Trophoblast cell (in vitro differentiated cells and primary cell): Measurements from ENCODE around the gene HNMT.
"Not testable (repeated sequence)": the region's sequence is repeated elsewhere in the genome, so short reads cannot be mapped to it uniquely, and the experiment has no call there.

Source experiments
- DNase-seq, 2 donors: peaks; one replicate each; pipeline ENCODE4 v3.0.0-alpha.2; 2016
- H2AFZ ChIP-seq: 2 replicates; pipeline ENCODE4 v1.6.1; 2013; ENCODE audit warnings: low read length, moderate library complexity, mild to moderate bottlenecking; ENCODE audit not compliant: insufficient read depth, poor library complexity
- H2AK5ac ChIP-seq: 2 replicates; pipeline ENCODE4 v1.6.1; 2013; ENCODE audit warnings: mild to moderate bottlenecking, low read length
- H2BK120ac ChIP-seq: 2 replicates; pipeline ENCODE4 v1.6.1; 2013; ENCODE audit warnings: low read length, mild to moderate bottlenecking, moderate library complexity; ENCODE audit not compliant: insufficient read depth, poor library complexity
- H2BK12ac ChIP-seq: 2 replicates; pipeline ENCODE4 v1.6.1; 2013; ENCODE audit warnings: mild to moderate bottlenecking, low read length, moderate library complexity
- H2BK5ac ChIP-seq: 2 replicates; pipeline ENCODE4 v1.6.1; 2013; ENCODE audit warnings: low read length, low read depth, moderate library complexity, mild to moderate bottlenecking; ENCODE audit not compliant: poor library complexity
- H3K14ac ChIP-seq: 2 replicates; pipeline ENCODE4 v1.6.1; 2013; ENCODE audit warnings: mild to moderate bottlenecking, low read length
- H3K18ac ChIP-seq: 2 replicates; pipeline ENCODE4 v1.6.1; 2013; ENCODE audit warnings: mild to moderate bottlenecking, low read length
- H3K23ac ChIP-seq: 2 replicates; pipeline ENCODE4 v1.6.1; 2013; ENCODE audit warnings: low read length
- H3K27ac ChIP-seq: 2 replicates; pipeline ENCODE4 v1.5.1; 2013; ENCODE audit warnings: low read depth, mild to moderate bottlenecking, inconsistent platforms, low read length, moderate library complexity
- H3K27me3 ChIP-seq: 2 replicates; pipeline ENCODE4 v1.6.1; 2013; ENCODE audit warnings: inconsistent platforms, mild to moderate bottlenecking, low read length, moderate library complexity; ENCODE audit not compliant: insufficient read depth
- H3K36me3 ChIP-seq, 2 experiments: 1 replicate in 1 of 2; 2 replicates in 1 of 2; pipeline ENCODE4 v1.6.1; 2013; ENCODE audit warnings: low read length in 2 of 2, mild to moderate bottlenecking in 2 of 2, moderate library complexity in 1 of 2; ENCODE audit not compliant: insufficient read depth in 2 of 2, control insufficient read depth in 1 of 2
- H3K4ac ChIP-seq: 2 replicates; pipeline ENCODE4 v1.6.1; 2013; ENCODE audit warnings: low read depth, mild to moderate bottlenecking, low read length, moderate library complexity
- H3K4me1 ChIP-seq, 2 experiments: 1 replicate in 1 of 2; 2 replicates in 1 of 2; pipeline ENCODE4 v1.6.1; 2013; ENCODE audit warnings: low read length in 2 of 2, mild to moderate bottlenecking in 2 of 2, moderate library complexity in 1 of 2; ENCODE audit not compliant: insufficient read depth in 2 of 2, control insufficient read depth in 1 of 2
- H3K4me2 ChIP-seq: 2 replicates; pipeline ENCODE4 v1.6.1; 2013; ENCODE audit warnings: inconsistent platforms, mild to moderate bottlenecking, low read length, moderate library complexity
- H3K4me3 ChIP-seq: 2 replicates; pipeline ENCODE4 v1.5.1; 2013; ENCODE audit warnings: mild to moderate bottlenecking, low read depth, low read length, inconsistent platforms
- H3K79me1 ChIP-seq: one replicate; pipeline ENCODE4 v1.6.1; 2013; ENCODE audit warnings: low read length
- H3K79me2 ChIP-seq: 2 replicates; pipeline ENCODE4 v1.6.1; 2013; ENCODE audit warnings: low read length, mild to moderate bottlenecking; ENCODE audit not compliant: control insufficient read depth, insufficient read depth, poor library complexity
- H3K9ac ChIP-seq: 2 replicates; pipeline ENCODE4 v1.6.1; 2013; ENCODE audit warnings: mild to moderate bottlenecking, low read length
- H3K9me3 ChIP-seq: 2 replicates; pipeline ENCODE4 v1.6.1; 2013; ENCODE audit warnings: low read depth, mild to moderate bottlenecking, control low read depth, inconsistent platforms, low read length; ENCODE audit not compliant: insufficient read depth
- H4K12ac ChIP-seq: 2 replicates; pipeline ENCODE4 v1.6.1; 2013; ENCODE audit warnings: low read depth, mild to moderate bottlenecking, low read length, moderate library complexity
- H4K8ac ChIP-seq: 2 replicates; pipeline ENCODE4 v1.6.1; 2013; ENCODE audit warnings: low read depth, mild to moderate bottlenecking, low read length, moderate library complexity
- H4K91ac ChIP-seq: one replicate; pipeline ENCODE4 v1.6.1; 2013; ENCODE audit warnings: low read depth, mild to moderate bottlenecking, low read length, moderate library complexity
- WGBS: extraction: QIAGEN DNeasy Blood & Tissue Kit; methylation state at CpG from one replicate; pipeline ENCODE4 v1.1.7; 2013; ENCODE audit warnings: missing lambda C conversion rate; ENCODE audit not compliant: insufficient read length, insufficient coverage; ENCODE audit errors: extremely low coverage; 5-methylcytosine and 5-hydroxymethylcytosine counted together

The HNMT gene

GRCh38 chr2:137995368-137995767, 31.1 kb downstream of the HNMT start:
- not testable (repeated sequence) for H3K4me1 ChIP-seq, H2BK5ac ChIP-seq, H3K79me1 ChIP-seq, H3K18ac ChIP-seq, H3K79me2 ChIP-seq, H4K91ac ChIP-seq, H2BK12ac ChIP-seq, H4K8ac ChIP-seq, H2AK5ac ChIP-seq, H2BK120ac ChIP-seq, H3K27me3 ChIP-seq, H3K23ac ChIP-seq, H3K4me2 ChIP-seq, H3K27ac ChIP-seq, H3K14ac ChIP-seq, DNase-seq, H3K9ac ChIP-seq, H4K12ac ChIP-seq, H3K4ac ChIP-seq, H3K4me3 ChIP-seq, H2AFZ ChIP-seq
- H3K36me3 ChIP-seq = peaks cover 13 to 20% of the 10 kb centered on the region in 2 experiments
- no CpG with 5 or more reads among the region's 2 CpGs for WGBS
- H3K9me3 ChIP-seq = peaks cover 10% of the 10 kb centered on the region

- not testable (repeated sequence) for DNase-seq, H2BK120ac ChIP-seq, H4K12ac ChIP-seq, H2AK5ac ChIP-seq, H3K14ac ChIP-seq, H4K8ac ChIP-seq, H3K4me3 ChIP-seq, H2AFZ ChIP-seq, H3K4me2 ChIP-seq, H3K23ac ChIP-seq, H3K18ac ChIP-seq, H2BK5ac ChIP-seq, H3K79me2 ChIP-seq, H3K79me1 ChIP-seq, H3K27ac ChIP-seq, H2BK12ac ChIP-seq, H3K4ac ChIP-seq, H3K9ac ChIP-seq, H3K27me3 ChIP-seq, H4K91ac ChIP-seq, H3K4me1 ChIP-seq
- Histone ChIP-seq H3K9me3 (peaks cover 10% of the 10 kb centered on the region), H3K36me3 (peaks cover 13 to 16% of the 10 kb centered on the region in 2 experiments)
Observed at GRCh38 chr2:137996158-137996557, 31.9 kb downstream of the HNMT start.

GRCh38 chr2:137997733-137998132, 33.5 kb downstream of the HNMT start:
- H3K4me2 ChIP-seq = no peak overlapping the region
- H3K4me1 ChIP-seq = no peaks in the 10 kb centered on the region
- no peak overlapping the region for H3K27ac ChIP-seq
- no peak overlapping the region for H4K12ac ChIP-seq
- no peak overlapping the region for H4K8ac ChIP-seq
- no peak overlapping the region for H3K14ac ChIP-seq
- DNase-seq = no peak
- no CpG with 5 or more reads among the region's 4 CpGs for WGBS
- H4K91ac ChIP-seq = no peak overlapping the region
- H3K23ac ChIP-seq = no peak overlapping the region
- H3K9ac ChIP-seq = no peak overlapping the region
- no peak overlapping the region for H2AK5ac ChIP-seq
- H2AFZ ChIP-seq = no peak overlapping the region
- no peak overlapping the region for H2BK120ac ChIP-seq
- H3K27me3 ChIP-seq = no peaks in the 10 kb centered on the region
- no peak overlapping the region for H2BK12ac ChIP-seq
- no peaks in the 10 kb centered on the region for H3K79me2 ChIP-seq
- no peak overlapping the region for H2BK5ac ChIP-seq
- H3K4ac ChIP-seq = no peak overlapping the region
- no peak overlapping the region for H3K4me3 ChIP-seq
- H3K79me1 ChIP-seq = no peaks in the 10 kb centered on the region
- peaks cover 5 to 6% of the 10 kb centered on the region in 2 experiments for H3K36me3 ChIP-seq
- peaks cover under 1% of the 10 kb centered on the region for H3K9me3 ChIP-seq
- H3K18ac ChIP-seq = no peak overlapping the region

GRCh38 chr2:137998503-137998902, 34.2 kb downstream of the HNMT start:
- H3K4me1 ChIP-seq = no peaks in the 10 kb centered on the region
- H3K4ac ChIP-seq = no peak overlapping the region
- H2BK5ac ChIP-seq = no peak overlapping the region
- H3K36me3 ChIP-seq = peaks cover 3 to 5% of the 10 kb centered on the region in 2 experiments
- H2AFZ ChIP-seq = no peak overlapping the region
- H2AK5ac ChIP-seq = no peak overlapping the region
- no peak overlapping the region for H3K27ac ChIP-seq
- H3K9ac ChIP-seq = no peak overlapping the region
- no peak overlapping the region for H3K4me2 ChIP-seq
- H2BK12ac ChIP-seq = no peak overlapping the region
- H3K14ac ChIP-seq = no peak overlapping the region
- DNase-seq = no peak
- no peaks in the 10 kb centered on the region for H3K9me3 ChIP-seq
- no peak overlapping the region for H4K12ac ChIP-seq
- H3K79me1 ChIP-seq = no peaks in the 10 kb centered on the region
- H2BK120ac ChIP-seq = no peak overlapping the region
- no peaks in the 10 kb centered on the region for H3K79me2 ChIP-seq
- no peaks in the 10 kb centered on the region for H3K27me3 ChIP-seq
- no peak overlapping the region for H3K4me3 ChIP-seq
- no peak overlapping the region for H4K91ac ChIP-seq
- WGBS = no CpG with 5 or more reads among the region's 1 CpG
- no peak overlapping the region for H3K23ac ChIP-seq
- H4K8ac ChIP-seq = no peak overlapping the region
- no peak overlapping the region for H3K18ac ChIP-seq
